ENCODE results near the gene CD55. TPM values are rescaled to one million over a fixed set of nuclear protein-coding genes. Genes with fewer than 3 reads are reported as not detected.

The CD55 gene
- total RNA-seq, 3 donors from 2014 or later = 103 to 119 (median 103) TPM

DNA sequence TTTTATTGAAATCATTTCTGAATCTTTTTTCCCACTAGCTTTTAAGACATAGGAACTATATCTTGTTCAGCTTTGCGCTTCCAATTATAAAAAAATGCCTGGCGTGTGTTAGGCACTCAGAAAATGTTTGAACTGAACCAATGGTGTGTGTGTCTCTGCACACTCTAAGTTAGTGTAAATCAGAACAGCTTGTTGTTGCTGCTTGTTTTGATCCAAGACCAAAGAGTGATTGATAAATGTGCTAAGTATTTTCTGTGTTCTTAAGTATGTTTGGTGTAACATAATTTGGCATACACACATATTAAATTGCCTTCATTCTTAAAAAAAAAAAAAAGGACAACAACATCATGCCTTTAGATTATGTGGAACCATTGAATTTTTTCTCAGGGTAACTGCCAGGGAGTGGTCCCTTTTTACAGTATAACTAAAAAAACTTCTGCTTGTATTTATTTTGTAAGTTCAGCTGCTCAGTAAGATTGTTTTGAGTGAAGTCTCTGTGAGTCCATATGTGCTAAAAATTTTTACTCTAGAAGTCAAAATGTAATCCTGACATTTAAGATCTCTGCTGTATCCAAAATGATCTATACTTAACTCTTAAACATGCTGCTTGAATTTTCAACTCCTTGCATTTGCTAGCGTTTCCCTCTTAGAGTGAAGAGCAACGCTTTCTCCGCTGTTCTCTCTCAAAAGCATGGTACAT lies 8.7 kb downstream of the CD55 start:
- Mint-ChIP-seq H3K9me3 (peaks cover 19% of the 10 kb centered on the region), H3K36me3 (ENCODE audit: insufficient read depth) (peaks cover 79% of the 10 kb centered on the region), H3K4me3 (no peak overlapping the region), H3K27me3 (ENCODE audit: low read depth) (no peaks in the 10 kb centered on the region), H3K4me1 (ENCODE audit: low read depth) (peaks cover 57% of the 10 kb centered on the region)
- no peak for DNase-seq
- no peak for ATAC-seq

DNA sequence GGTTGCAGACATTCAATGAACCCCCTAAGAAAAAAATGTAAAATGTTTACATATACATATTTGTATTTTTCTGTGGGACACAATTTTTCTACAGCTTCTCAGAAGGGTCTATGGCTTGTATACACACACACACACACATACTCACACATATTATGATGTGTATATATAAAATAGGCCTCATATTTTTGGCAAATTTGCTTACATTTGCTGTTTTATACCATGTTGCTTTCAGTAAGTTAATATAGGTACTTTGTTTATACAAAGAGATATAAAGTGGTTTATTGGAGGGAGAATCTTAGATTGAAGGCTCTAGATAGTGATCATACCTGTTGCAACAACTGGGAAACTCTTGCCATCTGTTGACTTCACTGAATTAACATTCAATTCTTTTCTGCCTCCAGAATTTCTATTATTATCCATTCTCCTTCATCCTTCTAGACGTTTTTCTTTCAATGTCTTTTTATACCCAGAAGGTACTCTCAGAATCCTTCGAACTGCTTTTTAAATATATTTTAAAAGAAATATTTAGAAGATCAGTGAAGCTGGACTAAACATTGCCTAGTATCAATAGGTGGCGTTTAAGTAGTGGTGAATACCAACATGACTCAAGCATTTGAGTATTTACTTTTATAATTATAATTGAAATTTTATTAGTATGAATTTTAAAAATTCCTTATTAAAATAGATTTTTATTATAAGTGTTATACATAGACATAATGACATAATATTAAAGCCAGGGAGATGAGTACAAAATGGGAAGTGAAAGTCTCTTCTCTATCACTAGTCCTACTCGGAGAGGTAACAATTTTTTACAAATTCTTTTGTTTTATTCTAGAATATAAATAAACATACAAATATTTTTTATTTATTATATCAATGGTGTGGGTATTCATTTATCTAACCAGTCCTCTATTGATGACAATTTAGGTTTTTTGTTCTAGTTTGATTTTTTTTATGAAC lies 10.2 kb downstream of the CD55 start:
- ATAC-seq = no peak
- H3K4me1 Mint-ChIP-seq (ENCODE audit: low read depth) = peaks cover 66% of the 10 kb centered on the region
- no peak overlapping the region for H3K4me3 Mint-ChIP-seq
- peaks cover 19% of the 10 kb centered on the region for H3K9me3 Mint-ChIP-seq
- DNase-seq = no peak
- peaks cover 72% of the 10 kb centered on the region for H3K36me3 Mint-ChIP-seq (ENCODE audit: insufficient read depth)
- H3K27me3 Mint-ChIP-seq (ENCODE audit: low read depth) = no peaks in the 10 kb centered on the region

DNA sequence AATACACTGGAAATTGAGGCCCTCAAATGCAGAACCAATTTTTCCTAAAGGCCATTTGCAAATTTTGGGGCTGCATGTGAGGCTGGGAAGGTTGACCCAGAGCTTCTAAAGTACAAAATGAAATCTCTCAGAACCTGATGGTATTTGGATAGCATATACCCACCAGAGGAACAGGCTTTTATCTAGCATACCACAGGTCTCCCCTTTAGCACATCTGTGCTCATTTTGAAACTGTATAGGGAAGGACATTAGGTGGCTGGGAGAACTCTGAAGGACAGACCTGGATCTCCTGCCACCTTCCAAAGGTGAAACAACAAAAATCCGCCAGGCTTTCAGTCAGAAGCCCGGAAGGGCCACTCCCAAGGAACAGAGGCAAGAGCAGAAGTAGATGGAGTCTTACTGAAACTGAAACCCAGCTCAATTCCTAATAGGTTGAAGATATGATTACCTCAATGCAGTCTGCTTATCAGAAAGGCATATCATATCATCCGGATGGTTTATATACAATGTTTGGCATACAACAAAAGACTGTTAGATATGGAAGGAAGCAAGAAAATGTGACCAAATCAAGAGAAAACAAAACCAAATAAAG lies 11.6 kb downstream of the CD55 start:
- no peak overlapping the region for H3K4me3 Mint-ChIP-seq

DNA sequence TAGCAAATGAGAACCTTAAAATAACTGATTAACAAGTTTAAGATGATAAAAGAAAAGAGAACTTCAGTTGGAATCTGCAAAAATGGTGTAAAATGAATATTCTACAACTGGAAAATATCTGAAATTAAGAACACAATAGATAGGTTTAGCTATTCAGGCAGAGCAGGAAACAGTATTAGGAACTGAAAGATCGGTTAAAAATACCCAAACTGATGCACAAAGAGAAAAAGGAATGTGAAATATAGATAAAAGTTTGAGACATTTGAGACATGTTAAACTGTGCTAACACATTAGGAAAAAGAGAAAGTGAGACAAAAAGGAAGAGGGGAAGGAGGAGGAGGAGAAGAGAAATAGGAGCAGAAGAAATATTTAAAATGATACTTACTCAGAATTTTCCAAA lies 12.1 kb downstream of the CD55 start:
- Mint-ChIP-seq H3K4me1 (ENCODE audit: low read depth) (peaks cover 64% of the 10 kb centered on the region), H3K9me3 (peaks cover 19% of the 10 kb centered on the region), H3K27me3 (ENCODE audit: low read depth) (no peaks in the 10 kb centered on the region), H3K36me3 (ENCODE audit: insufficient read depth) (peaks cover 68% of the 10 kb centered on the region), H3K4me3 (peak overlapping the region; percentile 14)
- no peak for ATAC-seq
- no peak for DNase-seq

More for the DNA sequence above, 11.6 kb downstream of the CD55 start:
- Mint-ChIP-seq H3K4me1 (ENCODE audit: low read depth) (peaks cover 67% of the 10 kb centered on the region), H3K27me3 (ENCODE audit: low read depth) (no peaks in the 10 kb centered on the region), H3K9me3 (peaks cover 19% of the 10 kb centered on the region), H3K36me3 (ENCODE audit: insufficient read depth) (peaks cover 71% of the 10 kb centered on the region)
- no peak for ATAC-seq
- no peak for DNase-seq

DNA sequence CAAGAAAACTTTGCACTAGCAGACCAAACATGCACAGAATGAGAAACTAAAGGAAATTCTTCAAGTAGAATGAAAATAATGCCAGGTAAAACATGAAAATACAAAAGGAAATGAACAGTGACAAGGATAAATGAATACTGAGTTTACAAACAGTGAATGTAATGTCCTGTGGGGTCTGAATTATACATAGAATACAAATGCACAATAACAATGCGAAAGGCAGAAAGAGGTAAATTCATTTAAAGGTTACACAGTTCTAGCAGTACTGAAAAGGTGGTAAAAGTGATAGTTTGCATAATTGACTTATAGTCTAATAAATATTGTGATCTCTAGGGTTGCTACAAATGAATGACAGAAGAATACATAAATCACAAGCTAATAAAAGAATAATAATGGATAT lies 12.9 kb downstream of the CD55 start:
- DNase-seq (no peak), ATAC-seq (no peak)
- Mint-ChIP-seq H3K4me1 (ENCODE audit: low read depth) (peaks cover 60% of the 10 kb centered on the region), H3K9me3 (peaks cover 19% of the 10 kb centered on the region), H3K36me3 (ENCODE audit: insufficient read depth) (peaks cover 65% of the 10 kb centered on the region), H3K27me3 (ENCODE audit: low read depth) (no peaks in the 10 kb centered on the region), H3K4me3 (no peak overlapping the region)

DNA sequence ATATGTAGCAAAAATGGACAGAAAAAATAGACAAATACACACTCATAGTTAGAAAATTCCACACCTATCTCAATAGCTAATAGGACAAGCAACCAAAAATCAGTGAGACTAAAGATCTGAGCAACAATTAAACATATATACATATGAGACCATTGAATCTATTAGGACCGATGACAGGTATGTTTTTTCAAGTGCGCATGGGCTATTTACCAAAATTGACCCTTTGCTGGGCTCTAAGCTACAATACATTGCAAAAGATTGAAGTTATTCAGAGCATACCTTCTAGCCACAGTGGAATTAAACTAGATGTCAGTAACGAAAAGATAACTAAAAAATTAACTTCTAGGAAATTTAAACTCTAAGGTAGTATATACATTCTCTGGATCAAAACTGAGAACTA lies 13.7 kb downstream of the CD55 start:
- no peaks in the 10 kb centered on the region for H3K27me3 Mint-ChIP-seq (ENCODE audit: low read depth)
- ATAC-seq (no peak), DNase-seq (no peak)
- no peak overlapping the region for H3K4me3 Mint-ChIP-seq
- H3K36me3 Mint-ChIP-seq (ENCODE audit: insufficient read depth) = peaks cover 66% of the 10 kb centered on the region
- H3K9me3 Mint-ChIP-seq = peaks cover 19% of the 10 kb centered on the region
- peaks cover 65% of the 10 kb centered on the region for H3K4me1 Mint-ChIP-seq (ENCODE audit: low read depth)

DNA sequence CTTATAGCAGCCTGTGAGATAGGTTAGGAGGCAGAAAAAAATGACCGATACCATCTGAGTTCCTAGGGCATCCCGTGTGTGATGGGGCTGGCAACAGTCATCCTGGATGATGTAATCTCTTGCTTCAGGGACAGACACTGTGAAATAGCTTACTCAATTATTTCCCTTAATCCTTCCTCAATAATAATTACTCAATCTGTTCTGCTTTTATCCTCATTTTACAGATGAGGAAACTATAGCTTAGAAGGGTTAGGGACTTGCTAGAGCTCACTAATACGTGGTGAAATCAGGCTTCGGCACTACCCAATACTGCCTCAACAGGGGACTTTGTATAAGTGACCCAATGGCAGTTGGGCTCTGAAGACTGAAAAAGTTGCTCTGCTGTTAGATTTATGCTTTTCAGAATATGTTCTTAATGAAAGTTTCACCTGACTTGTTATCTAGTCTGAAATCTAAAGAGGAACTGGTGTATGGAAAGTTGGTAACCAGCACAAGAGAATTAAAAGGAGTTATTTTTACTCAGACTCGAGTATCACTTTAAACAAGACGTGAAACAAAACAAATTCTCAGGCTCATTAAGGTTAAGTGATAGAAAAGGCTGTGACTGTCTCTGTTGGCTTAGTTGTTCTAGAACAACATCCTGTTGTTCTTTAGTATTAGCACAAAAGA lies 14.4 kb downstream of the CD55 start:
- Mint-ChIP-seq H3K36me3 (ENCODE audit: insufficient read depth) (peaks cover 66% of the 10 kb centered on the region), H3K4me1 (ENCODE audit: low read depth) (peaks cover 64% of the 10 kb centered on the region), H3K27me3 (ENCODE audit: low read depth) (no peaks in the 10 kb centered on the region), H3K4me3 (peak overlapping the region; percentile 5), H3K9me3 (peaks cover 19% of the 10 kb centered on the region)
- ATAC-seq = peak; percentile 39 to 41
- DNase-seq = no peak

DNA sequence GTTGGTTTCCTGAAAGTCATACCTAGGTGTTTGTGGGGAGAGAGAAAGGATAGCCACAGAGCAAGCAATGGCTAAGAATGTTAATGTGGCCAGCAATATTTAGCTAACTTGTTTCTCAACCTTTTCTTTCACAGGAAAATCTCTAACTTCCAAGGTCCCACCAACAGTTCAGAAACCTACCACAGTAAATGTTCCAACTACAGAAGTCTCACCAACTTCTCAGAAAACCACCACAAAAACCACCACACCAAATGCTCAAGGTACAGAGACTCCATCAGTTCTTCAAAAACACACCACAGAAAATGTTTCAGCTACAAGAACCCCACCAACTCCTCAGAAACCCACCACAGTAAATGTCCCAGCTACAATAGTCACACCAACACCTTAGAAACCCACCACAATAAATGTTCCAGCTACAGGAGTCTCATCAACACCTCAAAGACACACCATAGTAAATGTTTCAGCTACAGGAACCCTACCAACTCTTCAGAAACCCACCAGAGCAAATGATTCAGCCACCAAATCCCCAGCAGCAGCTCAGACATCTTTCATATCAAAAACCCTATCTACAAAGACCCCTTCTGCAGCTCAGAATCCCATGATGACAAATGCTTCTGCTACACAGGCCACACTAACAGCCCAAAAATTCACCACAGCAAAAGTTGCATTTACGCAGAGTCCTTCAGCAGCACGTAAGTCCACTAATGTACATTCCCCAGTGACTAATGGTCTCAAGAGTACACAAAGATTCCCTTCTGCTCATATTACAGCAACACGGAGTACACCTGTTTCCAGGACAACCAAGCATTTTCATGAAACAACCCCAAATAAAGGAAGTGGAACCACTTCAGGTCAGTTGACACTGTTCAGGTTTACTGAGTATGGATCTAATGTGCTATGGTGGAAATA lies 15.3 kb downstream of the CD55 start:
- Mint-ChIP-seq H3K36me3 (ENCODE audit: insufficient read depth) (peaks cover 71% of the 10 kb centered on the region), H3K4me3 (peak overlapping the region; percentile 5), H3K27me3 (ENCODE audit: low read depth) (no peaks in the 10 kb centered on the region), H3K9me3 (peaks cover 19% of the 10 kb centered on the region), H3K4me1 (ENCODE audit: low read depth) (peaks cover 73% of the 10 kb centered on the region)
- ATAC-seq (peak; percentile 81 to 83), DNase-seq (no peak)

DNA sequence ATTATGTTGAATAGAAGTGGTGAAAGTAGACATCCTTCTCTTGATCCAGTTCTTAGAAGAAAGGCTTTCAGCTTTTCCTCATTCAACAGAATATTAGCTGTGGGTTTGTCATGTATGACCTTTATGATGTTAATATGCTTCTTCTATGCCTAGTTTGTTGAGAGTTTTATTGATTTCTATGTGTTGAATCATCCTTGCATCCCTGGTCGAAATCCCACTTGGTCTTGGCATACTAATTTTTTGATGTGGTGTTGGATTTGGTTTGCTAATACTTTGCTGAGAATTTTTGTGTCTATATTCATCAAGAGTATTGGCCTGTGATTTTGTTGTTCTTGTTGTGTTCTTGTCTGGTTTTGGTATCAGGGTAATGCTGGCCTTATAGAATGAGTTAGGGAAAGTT lies 20.9 kb downstream of the CD55 start:
- Mint-ChIP-seq H3K36me3 (ENCODE audit: insufficient read depth) (peaks cover 83% of the 10 kb centered on the region), H3K9me3 (no peaks in the 10 kb centered on the region), H3K4me1 (ENCODE audit: low read depth) (peaks cover 75% of the 10 kb centered on the region), H3K4me3 (no peak overlapping the region), H3K27me3 (ENCODE audit: low read depth) (no peaks in the 10 kb centered on the region)
- ATAC-seq = no peak
- DNase-seq = no peak

DNA sequence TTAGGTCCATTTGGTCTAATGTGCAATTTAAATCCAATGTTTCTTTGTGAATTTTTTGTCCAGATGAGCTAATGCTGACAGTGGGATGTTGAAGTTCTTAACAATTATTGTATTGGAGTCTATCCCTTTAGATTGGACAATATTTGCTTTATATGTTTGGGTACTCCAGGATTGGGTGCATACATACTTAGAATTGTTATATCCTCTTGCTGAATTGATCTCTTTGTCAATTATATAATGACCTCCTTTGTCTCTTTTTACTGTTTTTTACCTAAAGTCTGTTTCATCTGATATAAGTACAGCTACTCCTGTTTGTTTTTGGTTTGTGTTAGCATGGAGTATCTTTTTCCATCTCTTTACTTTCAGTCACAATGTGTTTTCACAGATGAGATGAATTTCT lies 22.2 kb downstream of the CD55 start:
- Mint-ChIP-seq H3K36me3 (ENCODE audit: insufficient read depth) (peaks cover 86% of the 10 kb centered on the region), H3K9me3 (peaks cover 3% of the 10 kb centered on the region), H3K27me3 (ENCODE audit: low read depth) (no peaks in the 10 kb centered on the region), H3K4me3 (no peak overlapping the region), H3K4me1 (ENCODE audit: low read depth) (peaks cover 70% of the 10 kb centered on the region)
- no peak for DNase-seq
- no peak for ATAC-seq

DNA sequence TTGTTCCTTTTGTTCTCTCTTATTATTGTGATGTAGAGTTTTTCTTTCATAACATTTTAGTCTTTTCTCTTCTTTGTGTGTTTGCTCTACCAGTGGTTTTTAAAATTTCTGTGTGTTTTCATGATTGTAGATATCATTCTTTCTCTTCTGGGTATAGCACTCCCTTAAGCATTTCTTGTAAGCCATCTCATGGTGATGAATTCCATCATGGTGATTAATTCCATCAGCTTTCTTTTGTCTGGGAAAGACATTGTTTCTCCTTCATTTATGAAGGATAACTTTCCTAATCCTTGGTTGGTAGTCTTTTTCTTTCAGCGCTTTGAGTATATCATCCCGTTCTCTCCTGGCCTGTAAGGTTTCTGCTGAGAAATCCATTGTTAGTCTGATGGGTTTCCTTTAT lies 22.7 kb downstream of the CD55 start:
- peaks cover 3% of the 10 kb centered on the region for H3K9me3 Mint-ChIP-seq
- peak overlapping the region; percentile 14 for H3K4me3 Mint-ChIP-seq
- peaks cover 68% of the 10 kb centered on the region for H3K4me1 Mint-ChIP-seq (ENCODE audit: low read depth)
- H3K27me3 Mint-ChIP-seq (ENCODE audit: low read depth) = no peaks in the 10 kb centered on the region
- ATAC-seq (no peak), DNase-seq (no peak)
- peaks cover 86% of the 10 kb centered on the region for H3K36me3 Mint-ChIP-seq (ENCODE audit: insufficient read depth)

DNA sequence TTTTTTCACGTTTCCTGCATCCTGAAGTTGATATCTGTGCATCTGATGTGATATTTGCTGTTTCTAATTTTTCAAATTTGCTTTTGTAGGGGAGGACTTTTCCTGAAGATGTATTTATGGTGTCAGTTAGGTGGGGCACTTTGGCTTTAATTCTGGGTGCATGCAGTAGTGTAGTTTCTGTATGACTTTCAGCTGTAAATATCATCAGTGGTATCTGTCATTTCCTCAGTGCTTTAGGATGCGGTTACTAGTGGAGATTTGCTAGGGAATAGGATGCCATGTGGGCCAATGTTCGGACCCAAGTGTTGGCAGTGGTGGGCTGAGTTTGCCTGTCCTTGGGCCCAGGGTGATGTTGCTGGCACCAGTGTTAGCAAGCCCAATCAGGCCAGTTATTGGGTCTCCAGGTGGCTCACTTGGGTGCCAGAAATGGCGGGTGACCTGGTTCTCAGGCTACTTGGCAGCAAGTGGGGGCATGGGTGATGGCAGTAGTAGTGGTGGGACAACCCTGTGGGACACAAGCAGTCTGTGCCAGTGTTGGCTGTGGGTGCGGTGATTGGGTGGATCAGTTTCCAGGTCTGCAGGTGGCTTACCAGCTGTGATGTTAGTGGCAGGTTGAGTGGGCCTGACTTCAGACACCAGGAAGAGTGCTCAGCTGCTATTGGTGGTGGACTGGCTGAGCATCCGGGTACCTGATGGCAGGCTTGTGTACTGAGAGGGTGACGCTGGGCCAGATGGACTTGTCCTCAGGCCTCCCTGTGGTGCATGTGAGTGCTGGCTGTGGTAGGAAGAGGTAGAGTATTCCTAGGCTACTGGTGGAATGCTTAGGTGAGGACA lies 24.4 kb downstream of the CD55 start:
- Mint-ChIP-seq H3K36me3 (ENCODE audit: insufficient read depth) (peaks cover 88% of the 10 kb centered on the region), H3K27me3 (ENCODE audit: low read depth) (no peaks in the 10 kb centered on the region), H3K4me1 (ENCODE audit: low read depth) (peaks cover 72% of the 10 kb centered on the region), H3K9me3 (peaks cover 15% of the 10 kb centered on the region), H3K4me3 (no peak overlapping the region)
- no peak for DNase-seq
- no peak for ATAC-seq

DNA sequence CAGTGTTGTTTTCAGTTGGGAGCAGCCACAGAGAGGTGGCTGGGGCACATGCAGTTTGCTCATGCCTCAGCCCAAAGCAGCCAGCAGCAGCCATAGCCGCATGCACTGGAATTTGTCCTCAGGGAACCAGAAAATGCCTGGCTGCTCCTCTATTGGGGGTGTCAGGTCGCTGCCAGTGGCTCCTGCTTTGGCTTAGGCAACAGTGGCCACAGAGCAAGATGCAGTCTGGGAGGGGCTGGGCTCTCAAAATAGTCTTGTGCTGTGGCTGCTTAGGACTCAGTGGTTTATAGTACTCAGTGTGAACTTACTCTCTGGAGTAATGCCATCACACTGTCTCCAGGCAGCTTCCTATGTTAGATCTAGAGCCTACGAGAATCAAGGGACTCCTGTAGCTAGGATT lies 25.0 kb downstream of the CD55 start:
- Mint-ChIP-seq H3K4me1 (ENCODE audit: low read depth) (peaks cover 71% of the 10 kb centered on the region), H3K4me3 (no peak overlapping the region), H3K36me3 (ENCODE audit: insufficient read depth) (peaks cover 86% of the 10 kb centered on the region), H3K27me3 (ENCODE audit: low read depth) (no peaks in the 10 kb centered on the region), H3K9me3 (peaks cover 15% of the 10 kb centered on the region)
- no peak for DNase-seq
- no peak for ATAC-seq

Data from activated T-cell treated with anti-CD3 and anti-CD28 coated beads, Interleukin-2, amount 50 U/mL, for 4 hours (primary cell).